SU-DHL-6 (cell line): ENCODE data around the gene PPP1R13L.

Source experiments
- CTCF ChIP-seq: fragments of 200-600 bp; sonication (generic); IDR thresholded peaks from one replicate; pipeline ENCODE4 v1.5.1; 2017; ENCODE audit warnings: antibody characterized with exemption, mild to moderate bottlenecking, low read length, moderate library complexity; ENCODE audit not compliant: insufficient read depth, poor library complexity, severe bottlenecking
- EZH2phosphoT487 ChIP-seq: fragments of 200-600 bp; sonication (generic), shearing (Covaris generic); conservative IDR thresholded peaks from 2 replicates; pipeline ENCODE4 v1.6.1; 2018; ENCODE audit warnings: mild to moderate bottlenecking, antibody characterized with exemption, low read length, moderate library complexity, mixed read lengths

GRCh38 chr19:45363861-45364459, 40.9 kb downstream of the PPP1R13L start:
- TF ChIP-seq EZH2phosphoT487 (no peak), CTCF (no peak)
